Ascending aorta (tissue), 2 donors: Measurements from ENCODE around the gene UBN1. TPM values are rescaled to one million over a fixed set of nuclear protein-coding genes. Genes with fewer than 3 reads are reported as not detected.

Experiments used
- DNase-seq, 2 donors: peaks; one replicate each; pipeline ENCODE4 v3.0.0-alpha.2; 2019; ENCODE audit warnings: low spot score in 2 of 2
- H3K27ac ChIP-seq, 2 donors: fragments of 200-600 bp; sonication (generic); one replicate each; pipeline ENCODE4 v1.5.1; 2016 to 2017; ENCODE audit warnings: mild to moderate bottlenecking in 1 of 2
- H3K27me3 ChIP-seq: fragments of 200-600 bp; sonication (generic); one replicate; pipeline ENCODE4 v1.5.1; 2017
- H3K36me3 ChIP-seq, 2 donors: fragments of 200-600 bp; sonication (generic); one replicate each; pipeline ENCODE4 v1.5.1; 2016
- H3K4me1 ChIP-seq, 2 donors: fragments of 200-600 bp; sonication (generic); one replicate each; pipeline ENCODE4 v1.5.1; 2016 to 2017; ENCODE audit warnings: mild to moderate bottlenecking in 1 of 2
- H3K4me3 ChIP-seq, 2 donors: fragments of 200-600 bp; sonication (generic); one replicate each; pipeline ENCODE4 v1.5.1; 2016 to 2017; ENCODE audit warnings: mild to moderate bottlenecking in 1 of 2
- H3K9me3 ChIP-seq, 2 donors: fragments of 200-600 bp; sonication (generic); one replicate each; pipeline ENCODE4 v1.5.1; 2016
- CTCF ChIP-seq, 3 experiments: fragments of 200-600 bp in 2 of 3; fragments of 450-650 bp in 1 of 3; sonication (generic) in 2 of 3; IDR thresholded peaks; one replicate each; pipeline ENCODE4 v1.5.1; 2016 to 2019; ENCODE audit warnings: antibody characterized with exemption in 3 of 3, mild to moderate bottlenecking in 1 of 3, moderate library complexity in 1 of 3
- intact Hi-C: fragments of 100-400 bp; cut with DNase I; formaldehyde crosslinking; loops from one replicate; pipeline ENCODE4 v1.15.1; 2023
- total RNA-seq: library from RNA; depleted of rRNA; stranded (reverse); fragments of >200 nt; gene quantifications from one replicate; pipeline ENCODE4 v1.1.0, GENCODE V29; 2016

Gene UBN1
- total RNA-seq, 1 donor from 2014 or later: 31.8 TPM

DNA sequence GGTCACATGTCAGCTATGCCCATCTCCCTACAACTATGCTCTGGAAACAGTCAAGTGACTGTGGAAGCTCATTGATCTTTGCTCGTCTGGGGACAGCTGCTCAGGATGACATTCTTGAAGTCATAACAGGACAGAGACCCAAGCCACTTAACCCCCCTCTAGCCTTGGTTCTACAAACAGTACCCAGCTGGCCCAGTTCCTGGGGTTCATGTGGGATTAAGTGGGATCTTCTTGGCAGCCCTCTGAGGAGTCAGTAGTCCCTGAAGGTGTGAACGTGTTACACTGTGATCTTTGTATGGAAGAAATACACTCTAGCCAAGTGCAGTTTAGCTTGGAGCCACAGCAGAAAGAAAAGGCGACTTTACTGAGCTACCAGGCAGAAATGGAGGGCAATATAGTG is 25.8 kb downstream of the UBN1 start:
- H3K36me3 ChIP-seq: peaks cover 80 to 81% of the 10 kb centered on the region in 2 donors
- no peak for TF ChIP-seq CTCF (IDR thresholded peaks at IDR 0.05)
- no peaks in the 10 kb centered on the region for H3K4me1 ChIP-seq
- H3K9me3 ChIP-seq: no peaks in the 10 kb centered on the region
- intact Hi-C loops: no loop called here
- DNase-seq: no peak
- no peaks in the 10 kb centered on the region for H3K27me3 ChIP-seq
- H3K27ac ChIP-seq: no peak overlapping the region
- no peak overlapping the region for H3K4me3 ChIP-seq

- no peak overlapping the region for H3K4me3 ChIP-seq
- intact Hi-C loops: no loop called here
- H3K4me1 ChIP-seq: no peaks in the 10 kb centered on the region
- no peak for DNase-seq
- H3K27ac ChIP-seq: no peak overlapping the region
- no peak for TF ChIP-seq CTCF (IDR thresholded peaks at IDR 0.05)
- peaks cover 91 to 94% of the 10 kb centered on the region in 2 donors for H3K36me3 ChIP-seq
- no peaks in the 10 kb centered on the region for H3K9me3 ChIP-seq
- H3K27me3 ChIP-seq: no peaks in the 10 kb centered on the region
Measured at GRCh38 chr16:4874666-4875065, 27.4 kb downstream of the UBN1 start.

DNA sequence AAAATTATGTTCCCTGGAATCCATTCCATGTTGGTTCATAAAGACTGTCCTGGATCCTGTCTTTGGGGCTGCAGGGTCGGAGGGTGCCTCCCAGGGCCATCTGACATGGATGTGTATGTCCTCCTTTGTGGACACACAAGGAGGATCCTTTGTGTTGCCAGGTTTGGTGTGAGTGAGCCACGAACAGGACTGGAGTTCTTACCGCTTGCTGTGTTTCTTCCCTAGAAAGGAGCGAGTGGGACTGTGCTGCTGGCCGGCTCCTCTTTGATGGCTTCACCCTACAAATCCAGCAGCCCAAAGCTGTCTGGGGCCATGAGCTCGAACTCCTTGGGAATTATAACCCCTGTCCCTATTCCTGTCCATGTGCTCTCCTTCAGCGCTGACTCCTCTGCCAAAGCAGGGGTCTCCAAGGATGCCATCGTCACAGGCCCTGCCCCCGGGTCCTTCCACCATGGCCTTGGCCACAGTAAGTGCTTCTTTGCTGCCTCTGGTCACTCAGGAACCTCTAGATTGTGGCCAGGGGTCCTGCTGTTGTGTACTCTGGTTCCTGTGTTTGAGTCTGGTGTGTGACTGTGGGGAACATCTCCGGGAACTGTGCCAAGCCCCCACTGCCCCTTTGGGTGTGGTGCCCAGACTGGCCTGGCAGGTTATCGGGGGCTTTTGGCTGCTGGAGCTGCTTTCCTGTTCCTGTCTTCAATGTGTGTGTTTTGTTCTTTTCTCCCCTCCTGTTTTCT is 29.5 kb downstream of the UBN1 start:
- Histone ChIP-seq H3K4me3 (no peak overlapping the region), H3K9me3 (no peaks in the 10 kb centered on the region), H3K36me3 (peaks cover 94 to 100% of the 10 kb centered on the region in 2 donors), H3K4me1 (no peaks in the 10 kb centered on the region), H3K27me3 (no peaks in the 10 kb centered on the region), H3K27ac (no peak overlapping the region)
- DNase-seq: no peak
- TF ChIP-seq CTCF (IDR thresholded peaks at IDR 0.05): no peak
- intact Hi-C loops: no loop called here

- no peak for DNase-seq
- no peaks in the 10 kb centered on the region for H3K4me1 ChIP-seq
- no peaks in the 10 kb centered on the region for H3K9me3 ChIP-seq
- no peak overlapping the region for H3K4me3 ChIP-seq
- H3K27me3 ChIP-seq: no peaks in the 10 kb centered on the region
- intact Hi-C loops: no loop called here
- H3K27ac ChIP-seq: no peak overlapping the region
- peaks cover 93 to 100% of the 10 kb centered on the region in 2 donors for H3K36me3 ChIP-seq
- TF ChIP-seq CTCF (IDR thresholded peaks at IDR 0.05): no peak
Measured at GRCh38 chr16:4877380-4877685, 30.1 kb downstream of the UBN1 start.

DNA sequence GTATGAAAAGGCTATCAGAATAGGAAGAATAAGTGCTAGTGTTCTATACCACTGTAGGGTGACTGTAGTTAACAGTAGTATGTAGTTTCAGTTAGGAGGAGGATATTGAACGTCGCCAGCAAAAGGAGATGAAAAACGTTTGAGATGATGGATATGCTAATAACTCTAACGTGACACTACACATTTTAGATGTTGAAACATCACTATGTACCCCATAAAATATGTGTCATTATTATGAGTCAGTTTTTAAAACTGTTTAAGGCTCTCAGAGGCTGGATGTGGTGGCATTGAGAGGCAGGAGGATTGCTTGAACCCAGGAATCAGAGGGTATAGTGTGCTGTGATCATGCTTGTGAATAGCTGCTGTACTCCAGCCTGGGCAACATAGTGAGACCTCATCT is 31.8 kb downstream of the UBN1 start:
- DNase-seq: no peak
- intact Hi-C loops: no loop called here
- Histone ChIP-seq H3K4me1 (no peaks in the 10 kb centered on the region), H3K4me3 (no peak overlapping the region), H3K27me3 (no peaks in the 10 kb centered on the region), H3K27ac (no peak overlapping the region), H3K36me3 (peaks cover 95 to 98% of the 10 kb centered on the region in 2 donors), H3K9me3 (no peaks in the 10 kb centered on the region)
- TF ChIP-seq CTCF (IDR thresholded peaks at IDR 0.05): no peak
